ENCODE results near the gene MSANTD3.

MSANTD3 gene

GRCh38 chr9:100477241-100477640 lies 50.3 kb downstream of the MSANTD3 start:
- TF ChIP-seq, protein P1, sequence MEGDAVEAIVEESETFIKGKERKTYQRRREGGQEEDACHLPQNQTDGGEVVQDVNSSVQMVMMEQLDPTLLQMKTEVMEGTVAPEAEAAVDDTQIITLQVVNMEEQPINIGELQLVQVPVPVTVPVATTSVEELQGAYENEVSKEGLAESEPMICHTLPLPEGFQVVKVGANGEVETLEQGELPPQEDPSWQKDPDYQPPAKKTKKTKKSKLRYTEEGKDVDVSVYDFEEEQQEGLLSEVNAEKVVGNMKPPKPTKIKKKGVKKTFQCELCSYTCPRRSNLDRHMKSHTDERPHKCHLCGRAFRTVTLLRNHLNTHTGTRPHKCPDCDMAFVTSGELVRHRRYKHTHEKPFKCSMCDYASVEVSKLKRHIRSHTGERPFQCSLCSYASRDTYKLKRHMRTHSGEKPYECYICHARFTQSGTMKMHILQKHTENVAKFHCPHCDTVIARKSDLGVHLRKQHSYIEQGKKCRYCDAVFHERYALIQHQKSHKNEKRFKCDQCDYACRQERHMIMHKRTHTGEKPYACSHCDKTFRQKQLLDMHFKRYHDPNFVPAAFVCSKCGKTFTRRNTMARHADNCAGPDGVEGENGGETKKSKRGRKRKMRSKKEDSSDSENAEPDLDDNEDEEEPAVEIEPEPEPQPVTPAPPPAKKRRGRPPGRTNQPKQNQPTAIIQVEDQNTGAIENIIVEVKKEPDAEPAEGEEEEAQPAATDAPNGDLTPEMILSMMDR (IDR thresholded peaks at IDR 0.05): no peak
- TF ChIP-seq ZFX (IDR thresholded peaks at IDR 0.05; ENCODE audit: borderline replicate concordance): no peak
- no peak overlapping the region for H3K27ac ChIP-seq

GRCh38 chr9:100478192-100478591 lies 51.2 kb downstream of the MSANTD3 start:
- no peak for TF ChIP-seq ZFX (IDR thresholded peaks at IDR 0.05; ENCODE audit: borderline replicate concordance)
- TF ChIP-seq, protein P1 (IDR thresholded peaks at IDR 0.05): no peak
- H3K27ac ChIP-seq: no peak overlapping the region

DNA sequence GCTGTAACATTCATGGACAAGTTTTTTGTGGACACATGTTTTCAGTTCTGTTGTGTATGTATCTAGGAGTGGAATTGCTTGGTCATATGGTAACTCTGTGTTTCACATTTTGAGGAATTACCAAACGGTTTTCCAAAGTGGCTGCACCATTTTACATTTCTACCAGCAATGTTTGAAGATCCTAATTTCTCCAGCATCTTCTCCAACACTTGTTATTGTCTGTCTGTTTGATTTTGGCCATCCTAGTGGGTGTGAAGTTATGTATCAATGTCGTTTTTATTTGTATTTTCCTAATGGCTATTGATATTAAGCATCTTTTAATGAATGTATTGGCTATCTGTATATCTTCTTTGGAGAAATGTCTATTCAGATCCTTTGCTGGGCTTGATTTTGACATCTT lies 52.9 kb downstream of the MSANTD3 start:
- H3K27ac ChIP-seq: no peak overlapping the region
- TF ChIP-seq ZFX (IDR thresholded peaks at IDR 0.05; ENCODE audit: borderline replicate concordance): no peak

GRCh38 chr9:100485196-100485595 lies 58.3 kb downstream of the MSANTD3 start:
- TF ChIP-seq, protein P1 (IDR thresholded peaks at IDR 0.05): no peak
- no peak overlapping the region for H3K27ac ChIP-seq

GRCh38 chr9:100486479-100487176 lies 59.7 kb downstream of the MSANTD3 start:
- TF ChIP-seq ZFX (IDR thresholded peaks at IDR 0.05; ENCODE audit: borderline replicate concordance): no peak
- TF ChIP-seq, protein P1 (IDR thresholded peaks at IDR 0.05): no peak
- no peak overlapping the region for H3K27ac ChIP-seq

- no peak overlapping the region for H3K27ac ChIP-seq
- TF ChIP-seq, protein P1 (IDR thresholded peaks at IDR 0.05): no peak
- no peak for TF ChIP-seq ZFX (IDR thresholded peaks at IDR 0.05; ENCODE audit: borderline replicate concordance)
Measured at GRCh38 chr9:100488177-100488576, 61.2 kb downstream of the MSANTD3 start.

- TF ChIP-seq, protein P1 (IDR thresholded peaks at IDR 0.05): no peak
- no peak for TF ChIP-seq ZFX (IDR thresholded peaks at IDR 0.05; ENCODE audit: borderline replicate concordance)
- no peak overlapping the region for H3K27ac ChIP-seq
Measured at GRCh38 chr9:100489836-100490235, 62.9 kb downstream of the MSANTD3 start.

DNA sequence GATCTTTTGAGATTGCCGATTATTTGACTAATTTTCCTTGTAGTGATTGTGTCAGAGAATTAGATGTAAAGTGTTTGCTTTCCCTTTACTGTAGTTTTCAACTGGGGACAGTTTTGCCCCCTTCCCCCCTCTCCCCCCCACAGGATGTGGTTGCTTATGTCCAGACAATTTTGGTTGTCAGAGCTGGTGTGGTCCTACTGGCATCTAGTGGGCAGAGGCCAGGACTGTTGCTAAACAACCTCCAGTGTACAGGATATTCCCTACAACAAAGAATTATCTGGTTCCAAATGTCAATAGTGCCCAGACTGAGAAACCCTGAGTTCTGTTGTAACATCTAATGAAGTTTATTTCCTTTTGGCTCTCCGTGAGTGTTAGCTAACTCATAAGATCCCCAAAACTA lies 66.0 kb downstream of the MSANTD3 start:
- no peak overlapping the region for H3K27ac ChIP-seq
- no peak for TF ChIP-seq ZFX (IDR thresholded peaks at IDR 0.05; ENCODE audit: borderline replicate concordance)
- TF ChIP-seq, protein P1 (IDR thresholded peaks at IDR 0.05): no peak
